ENCODE data around the gene PCNT. TPM values are rescaled to one million over a fixed set of nuclear protein-coding genes. Genes with fewer than 3 reads are reported as not detected.

PCNT gene
- total and polyA plus RNA-seq, 2 of the 8 experiments (the other 6 are each of a cell fraction or from before 2014, with no cell fraction given): 9.9 to 45.1 TPM

- TF ChIP-seq SP2 (IDR thresholded peaks at IDR 0.05; ENCODE audit: low read length): peak; percentile 59
- no peak; the same call in 1 of the 2 replicates for TF ChIP-seq E2F6 (IDR thresholded peaks at IDR 0.05)
Measured at GRCh38 chr21:46323710-46324389, at the start of gene PCNT, which contains the start of gene C21orf58 (continued).
